H1 (cell line): ENCODE measurements around the gene TPRN. TPM values are rescaled to one million over a fixed set of nuclear protein-coding genes. Genes with fewer than 3 reads are reported as not detected.

Source experiments
- CTCF ChIA-PET: fragments of 300-600 bp; sonication (Branson Sonifier 250); formaldehyde crosslinking; loops from one replicate; lab custom pipeline; 2021; ENCODE audit not compliant: partially characterized antibody; lab: Charles Lee
- POLR2A ChIA-PET: fragments of 300-600 bp; sonication (Branson Sonifier 250); formaldehyde crosslinking; loops from one replicate; lab custom pipeline; 2021; ENCODE audit warnings: inconsistent platforms; ENCODE audit not compliant: partially characterized antibody; lab: Charles Lee
- DNase-seq, 2 experiments: peaks; one replicate each; pipeline versions ENCODE4 v3.0.0 to v3.0.0-alpha.2; 2010 to 2022; ENCODE audit warnings: low spot score in 2 of 2, low read depth in 1 of 2, mixed read lengths in 1 of 2
- FAIRE-seq: peaks from 2 replicates; lab custom pipeline; 2011; peaks lifted over from hg19 to GRCh38; lab: Jason Lieb, UNC
- H2AFZ ChIP-seq: 2 replicates; pipeline ENCODE4 v1.8.1; 2012; ENCODE audit warnings: low read length, inconsistent platforms
- H2AK5ac ChIP-seq: 2 replicates; pipeline ENCODE4 v1.6.1; 2013; ENCODE audit warnings: low read depth, low read length
- H2BK120ac ChIP-seq: replicated peaks from 2 replicates; pipeline ENCODE3; 2013; ENCODE audit warnings: low read depth, low read length, inconsistent platforms
- H2BK12ac ChIP-seq: 2 replicates; pipeline ENCODE4 v1.6.1; 2013; ENCODE audit warnings: low read depth, low read length
- H2BK15ac ChIP-seq: 2 replicates; pipeline ENCODE4 v1.6.1; 2013; ENCODE audit warnings: low read length
- H2BK20ac ChIP-seq: 2 replicates; pipeline ENCODE4 v1.6.1; 2013; ENCODE audit warnings: low read length
- H2BK5ac ChIP-seq: 2 replicates; pipeline ENCODE4 v1.6.1; 2013; ENCODE audit warnings: low read depth, low read length
- H3K14ac ChIP-seq: 2 replicates; pipeline ENCODE4 v1.6.1; 2013; ENCODE audit warnings: inconsistent platforms; ENCODE audit not compliant: insufficient read length
- H3K18ac ChIP-seq: 2 replicates; pipeline ENCODE4 v1.6.1; 2013; ENCODE audit warnings: low read length; ENCODE audit errors: extremely low read depth
- H3K23ac ChIP-seq: 2 replicates; pipeline ENCODE4 v1.6.1; 2013; ENCODE audit warnings: inconsistent platforms; ENCODE audit not compliant: insufficient read length
- H3K23me2 ChIP-seq: 2 replicates; pipeline ENCODE4 v1.6.1; 2013; ENCODE audit warnings: low read depth, low read length
- H3K27ac ChIP-seq: 2 replicates; pipeline ENCODE4 v1.6.1; 2011; ENCODE audit warnings: low read depth, low read length, inconsistent platforms
- H3K27me3 ChIP-seq, 4 experiments: replicated peaks in 1 of 4; 1 replicate in 1 of 4; 2 replicates in 3 of 4; pipeline versions ENCODE4 v1.6.1 to v1.8.1; 2011 to 2013; ENCODE audit warnings: low read length in 3 of 4, mild to moderate bottlenecking in 3 of 4, inconsistent platforms in 2 of 4, mixed read lengths in 2 of 4, moderate library complexity in 1 of 4; ENCODE audit not compliant: control insufficient read depth in 3 of 4, insufficient read depth in 3 of 4; ENCODE audit errors: extremely low read depth in 1 of 4
- H3K36me3 ChIP-seq, 4 experiments: 2 replicates each; pipeline versions ENCODE4 v1.6.1 to v1.8.1; 2011 to 2013; ENCODE audit warnings: mild to moderate bottlenecking in 4 of 4, low read length in 3 of 4, moderate library complexity in 2 of 4, control low read depth in 1 of 4, inconsistent platforms in 1 of 4; ENCODE audit not compliant: insufficient read depth in 4 of 4, control insufficient read depth in 2 of 4
- H3K4ac ChIP-seq: replicated peaks from 2 replicates; pipeline ENCODE3; 2013; ENCODE audit warnings: low read length, low read depth, mixed read lengths, inconsistent platforms; ENCODE audit not compliant: insufficient read length
- H3K4me1 ChIP-seq, 4 experiments: replicated peaks in 1 of 4; 1 replicate in 1 of 4; 2 replicates in 3 of 4; pipeline versions ENCODE4 v1.6.1 to v1.8.1; 2011 to 2013; ENCODE audit warnings: low read length in 3 of 4, inconsistent platforms in 2 of 4, mixed read lengths in 1 of 4; ENCODE audit not compliant: insufficient read depth in 4 of 4, control insufficient read depth in 3 of 4
- H3K4me2 ChIP-seq, 2 experiments: 2 replicates each; pipeline versions ENCODE4 v1.6.1 to v1.8.1; 2011 to 2013; ENCODE audit warnings: low read depth in 2 of 2, low read length in 2 of 2, control low read depth in 1 of 2, inconsistent platforms in 1 of 2, mild to moderate bottlenecking in 1 of 2; ENCODE audit not compliant: insufficient read depth in 1 of 2
- H3K4me3 ChIP-seq, 4 experiments: fragments of 200-600, 300-600 bp in 1 of 4; sonication (generic), shearing (Covaris generic), sonication (Bioruptor Twin) in 1 of 4; 2 replicates each; pipeline versions ENCODE4 v1.5.1 to v1.8.1; 2011 to 2016; ENCODE audit warnings: low read length in 4 of 4, low read depth in 3 of 4, control low read depth in 2 of 4, inconsistent platforms in 2 of 4, mild to moderate bottlenecking in 2 of 4, mixed read lengths in 1 of 4, moderate library complexity in 1 of 4; ENCODE audit not compliant: insufficient read depth in 2 of 4; ENCODE audit errors: extremely low read depth in 1 of 4
- H3K56ac ChIP-seq: replicated peaks from 2 replicates; pipeline ENCODE3; 2013; ENCODE audit warnings: low read depth, mild to moderate bottlenecking, mixed read lengths, low read length, inconsistent platforms; ENCODE audit not compliant: insufficient read length
- H3K79me1 ChIP-seq: 2 replicates; pipeline ENCODE4 v1.6.1; 2013; ENCODE audit warnings: low read depth, low read length, control low read depth
- H3K79me2 ChIP-seq, 2 experiments: 2 replicates each; pipeline versions ENCODE4 v1.6.1 to v1.8.1; 2012 to 2013; ENCODE audit warnings: low read length in 2 of 2, mild to moderate bottlenecking in 2 of 2, inconsistent platforms in 1 of 2; ENCODE audit not compliant: insufficient read depth in 2 of 2, control insufficient read depth in 1 of 2
- H3K9ac ChIP-seq, 4 experiments: replicated peaks in 1 of 4; 1 replicate in 1 of 4; 2 replicates in 3 of 4; pipeline versions ENCODE4 v1.6.1 to v1.8.1; 2011 to 2013; ENCODE audit warnings: low read depth in 3 of 4, low read length in 3 of 4, control low read depth in 2 of 4, mild to moderate bottlenecking in 2 of 4, moderate library complexity in 2 of 4, inconsistent platforms in 1 of 4; ENCODE audit errors: extremely low read depth in 1 of 4
- H3K9me3 ChIP-seq, 2 experiments: 2 replicates each; pipeline versions ENCODE4 v1.6.1 to v1.8.1; 2012 to 2013; ENCODE audit warnings: mild to moderate bottlenecking in 2 of 2, moderate library complexity in 2 of 2, control low read depth in 1 of 2, inconsistent platforms in 1 of 2, low read depth in 1 of 2, low read length in 1 of 2, mixed read lengths in 1 of 2; ENCODE audit not compliant: insufficient read depth in 2 of 2
- H4K20me1 ChIP-seq, 2 experiments: replicated peaks in 1 of 2; 2 replicates each; pipeline versions ENCODE3 to v1.8.1; 2011 to 2013; ENCODE audit warnings: inconsistent platforms in 2 of 2, low read length in 2 of 2, mild to moderate bottlenecking in 1 of 2; ENCODE audit not compliant: insufficient read depth in 2 of 2, control insufficient read depth in 1 of 2
- H4K5ac ChIP-seq: 2 replicates; pipeline ENCODE4 v1.6.1; 2013; ENCODE audit warnings: low read length, low read depth, mixed read lengths, inconsistent platforms; ENCODE audit not compliant: insufficient read length
- H4K8ac ChIP-seq: 2 replicates; pipeline ENCODE4 v1.8.0; 2013; ENCODE audit warnings: mild to moderate bottlenecking, moderate library complexity, low read length, inconsistent platforms; ENCODE audit not compliant: insufficient read depth; ENCODE audit errors: extremely low read depth
- H4K91ac ChIP-seq: replicated peaks from 2 replicates; pipeline ENCODE3; 2013; ENCODE audit warnings: low read length, mixed read lengths, inconsistent platforms; ENCODE audit not compliant: insufficient read length
- CREB1 ChIP-seq: IDR thresholded peaks from 2 replicates; pipeline ENCODE4 v1.6.1; 2012; ENCODE audit warnings: inconsistent platforms
- KDM4A ChIP-seq: IDR thresholded peaks from one replicate; pipeline ENCODE4 v1.7.1; 2012; ENCODE audit warnings: low read depth, mild to moderate bottlenecking, moderate library complexity, low read length, inconsistent platforms; ENCODE audit not compliant: severe bottlenecking
- PHF8 ChIP-seq: fragments of 200-600 bp; sonication (generic); conservative IDR thresholded peaks from 2 replicates; pipeline ENCODE4 v1.7.1; 2012; ENCODE audit warnings: low read depth, mild to moderate bottlenecking, inconsistent platforms, low read length, moderate library complexity
- RXRA ChIP-seq: IDR thresholded peaks from 2 replicates; pipeline ENCODE4 v1.6.1; 2011; ENCODE audit warnings: low read depth, mild to moderate bottlenecking, low read length, moderate library complexity; ENCODE audit not compliant: insufficient read depth
- WGBS, 2 experiments: shearing (Covaris generic) in 1 of 2; methylation state at CpG; one replicate each; pipeline versions ENCODE4 v1.1.6 to v1.1.7; 2013 to 2015; ENCODE audit warnings: low lambda C conversion rate in 2 of 2, mixed read lengths in 2 of 2, inconsistent platforms in 1 of 2, low coverage in 1 of 2, missing lambda C conversion rate in 1 of 2; ENCODE audit not compliant: insufficient replicate concordance in 2 of 2, insufficient coverage in 1 of 2, insufficient read length in 1 of 2; ENCODE audit errors: extremely low coverage in 1 of 2, missing lambda C conversion rate in 1 of 2; 5-methylcytosine and 5-hydroxymethylcytosine counted together
- polyA plus RNA-seq, 7 experiments: library from polyadenylated mRNA; depleted of rRNA in 3 of 7; stranded (reverse) in 5 of 7; unstranded in 2 of 7; fragments of >200 nt in 5 of 7; fragments of 200-250 nt in 2 of 7; gene quantifications; 1 replicate in 5 of 7; 2 replicates in 1 of 7; 4 replicates in 1 of 7; pipeline versions ENCODE4 v1.2.1 to v1.2.3, GENCODE V29; 2011 to 2013; ENCODE audit warnings: missing spikeins in 2 of 7, mixed read lengths in 2 of 7
- total RNA-seq: library from RNA; stranded (reverse); fragmentation: NEBNext Ultra II Directional; extraction: Animal tissue kit (Norgen Biotek cat#: 25700); gene quantifications from 2 replicates; pipeline ENCODE4 v1.2.1, GENCODE V29; 2021

The TPRN gene
- total and polyA plus RNA-seq, 2 of the 8 experiments (the other 6 are each of a cell fraction or from before 2014, with no cell fraction given), result 9.7 to 23.2 TPM

GRCh38 chr9:137190315-137190856 lies 10.2 kb downstream of the TPRN start:
- Histone ChIP-seq H3K23ac (no peak overlapping the region), H2BK15ac (no peak overlapping the region), H4K8ac (0 out of 2 replicates have a peak overlapping the region, but pooled peaks have one; percentile 71), H3K9ac (no peak overlapping the region), H3K18ac (no peak overlapping the region), H2BK5ac (no peak overlapping the region), H3K4me1 (peaks cover 0 to 30% (median 10%) of the 10 kb centered on the region in 4 experiments; a peak in 6 of 7 replicates), H3K4ac (no peak overlapping the region), H4K91ac (no peak overlapping the region), H2AFZ (no peak overlapping the region), H3K27me3 (no peaks in the 10 kb centered on the region; a peak in 1 of 7 replicates), H2BK120ac (no peak overlapping the region), H2BK20ac (no peak overlapping the region), H3K79me1 (peaks cover 11% of the 10 kb centered on the region), H2AK5ac (no peak overlapping the region), H4K5ac (no peak overlapping the region), H3K27ac (no peak overlapping the region), H3K4me3 (no peak overlapping the region), H2BK12ac (no peak overlapping the region), H3K23me2 (peaks cover 8% of the 10 kb centered on the region; the same call in 1 of the 2 replicates), H3K36me3 (peaks cover 0 to 4% (median 1%) of the 10 kb centered on the region in 4 experiments; a peak in 2 of 8 replicates), H3K79me2 (peaks cover 0 to 34% of the 10 kb centered on the region in 2 experiments; a peak in 2 of 4 replicates), H3K14ac (no peak overlapping the region), H3K9me3 (no peaks in the 10 kb centered on the region), H3K4me2 (no peak overlapping the region; a peak in 1 of 4 replicates), H3K56ac (no peak overlapping the region), H4K20me1 (peaks cover 15 to 33% of the 10 kb centered on the region in 2 experiments)
- WGBS, 2 experiments, result 84% methylated on average over 5 of the region's 9 CpGs; no CpG with 5 or more reads in 1 of the 2 experiments
- FAIRE-seq (no peak), DNase-seq (no peak)
- CTCF ChIA-PET, result interaction anchor here (0.7 to 14.0 kb wide), 13 partner anchors 8 to 150 kb away, joined by 3 to 204 read pairs (median 5); partner anchors contain the start of genes CYSRT1, LRRC26, NDOR1 and NELFB
- TF ChIP-seq RXRA (no peak), CREB1 (no peak), PHF8 (no peak), KDM4A (no peak)
- POLR2A ChIA-PET, result interaction anchor here (0.6 to 11.0 kb wide), 10 partner anchors 9 to 50 kb away, joined by 3 to 107 read pairs (median 16); partner anchors contain the start of genes CYSRT1, NDOR1, RNF224 and TMEM203
